HG03520 (cell line): Measurements from ENCODE around the gene KCTD2.
"Not testable (repeated sequence)": the region's sequence is repeated elsewhere in the genome, so short reads cannot be mapped to it uniquely, and the experiment has no call there.

Source experiments
- ATAC-seq: cut with Tn5 transposase; IDR thresholded peaks from one replicate; pipeline ENCODE4 v1.9.1; 2021; ENCODE audit warnings: mild to moderate bottlenecking, moderate library complexity; ENCODE audit not compliant: unreplicated experiment

The KCTD2 gene

GRCh38 chr17:75019710-75020109 is 27.3 kb upstream of the KCTD2 start:
- no peak for ATAC-seq

DNA sequence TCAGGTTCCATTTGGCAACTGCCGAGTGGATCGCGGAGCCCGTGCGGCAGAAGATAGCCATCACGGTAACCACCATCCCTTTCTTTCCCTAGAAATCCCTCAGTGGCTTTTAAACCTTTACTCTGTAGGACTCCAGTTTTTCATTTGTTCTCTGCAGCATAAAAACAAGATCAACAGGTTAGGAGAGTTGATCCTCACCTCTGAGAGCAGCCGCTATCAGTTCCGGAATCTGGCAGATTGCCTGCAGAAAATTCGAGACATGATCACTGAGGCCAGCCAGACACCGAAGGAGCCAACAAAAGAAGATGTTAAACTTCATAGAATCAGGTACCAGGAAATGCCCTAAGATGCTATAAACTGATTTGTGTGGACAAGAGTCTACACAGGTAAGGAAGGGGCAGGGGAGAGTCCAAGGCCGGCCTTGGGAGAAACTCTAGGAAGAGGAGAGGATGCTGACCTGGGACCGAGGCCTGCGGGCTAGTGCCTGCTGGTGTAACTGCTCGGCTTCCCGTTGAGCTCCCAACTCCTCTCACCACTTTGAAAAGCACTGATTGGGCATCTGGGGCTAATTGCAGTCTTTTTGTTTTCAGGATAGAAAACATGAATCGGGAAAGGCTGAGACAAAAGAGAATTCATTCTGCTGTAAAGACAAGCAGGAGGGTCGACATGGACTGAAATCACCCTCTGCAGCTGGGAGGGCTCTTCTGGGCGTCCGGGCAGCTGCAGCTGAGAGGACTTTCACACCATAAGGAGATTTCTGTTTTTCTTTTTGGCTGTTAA is 26.5 kb upstream of the KCTD2 start:
- ATAC-seq, result no peak

GRCh38 chr17:75024686-75025397 is 22.2 kb upstream of the KCTD2 start:
- no peak for ATAC-seq

GRCh38 chr17:75025398-75025734 is 21.7 kb upstream of the KCTD2 start:
- ATAC-seq, result not testable (repeated sequence)

GRCh38 chr17:75026650-75027049 is 20.4 kb upstream of the KCTD2 start:
- ATAC-seq, result not testable (repeated sequence)

GRCh38 chr17:75030161-75030560 is 16.9 kb upstream of the KCTD2 start:
- ATAC-seq, result no peak

DNA sequence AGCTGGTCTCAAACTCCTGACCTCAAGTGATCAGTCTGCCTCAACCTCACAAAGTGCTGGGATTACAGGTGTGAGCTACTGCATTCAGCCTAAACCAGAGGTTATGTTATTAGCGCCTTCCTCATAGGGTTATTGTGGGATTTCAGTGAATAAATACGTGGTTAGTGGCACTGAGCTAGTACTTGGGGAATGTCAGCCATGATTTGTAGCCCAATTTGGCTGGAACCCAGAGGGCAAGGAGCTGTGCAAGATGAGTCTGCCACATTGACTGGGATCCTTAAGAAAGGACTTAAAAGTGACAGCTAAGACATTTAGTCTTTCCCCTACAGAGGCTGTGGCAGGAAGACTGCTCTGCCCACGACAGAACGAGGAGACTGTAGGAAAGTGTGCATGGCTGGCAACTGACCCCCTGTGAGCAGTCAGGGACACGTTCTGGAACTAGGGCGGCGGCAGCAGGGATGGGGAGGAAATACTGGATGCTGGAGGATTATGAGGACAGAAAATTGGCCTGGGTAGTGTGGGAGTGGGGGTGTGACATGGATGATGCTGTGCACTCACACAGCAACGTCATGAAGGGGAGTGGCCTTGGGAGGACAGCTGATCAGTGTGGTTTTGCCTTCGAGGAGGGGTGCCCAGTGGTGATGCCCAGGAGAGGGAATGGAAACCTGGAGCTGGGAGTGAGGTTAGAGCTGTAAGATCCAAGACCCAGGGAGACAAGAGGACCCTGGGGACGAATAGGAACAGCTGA is 14.9 kb upstream of the KCTD2 start:
- ATAC-seq, result no peak

DNA sequence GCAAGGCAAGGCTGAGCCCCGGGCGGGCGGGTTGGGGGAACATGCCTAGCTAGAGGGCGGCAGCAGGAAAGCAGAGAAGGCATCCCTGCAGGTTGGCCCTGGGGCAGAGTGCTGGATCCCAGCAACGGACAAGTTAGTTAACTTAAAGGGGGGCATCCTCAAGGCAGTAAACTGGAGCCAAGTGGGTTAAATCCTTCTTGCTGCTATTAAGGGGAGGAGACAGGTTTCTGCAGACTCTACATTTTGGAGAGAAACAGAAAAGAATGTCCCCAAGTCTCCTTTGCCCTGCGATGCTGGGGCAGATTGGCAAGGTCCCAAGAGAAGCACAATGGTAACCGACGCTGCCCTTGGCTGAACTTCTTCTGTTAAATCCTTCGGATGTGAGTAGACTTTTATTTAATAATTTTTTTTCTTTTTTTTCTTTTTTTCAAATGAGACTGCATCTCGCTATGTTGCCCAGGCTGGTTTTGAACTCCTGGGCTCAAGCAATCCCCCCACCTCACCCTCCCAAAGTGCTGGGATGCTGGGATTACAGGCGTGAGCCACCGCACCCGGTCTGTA is 14.2 kb upstream of the KCTD2 start:
- no peak for ATAC-seq

- peak; percentile 39 for ATAC-seq
These were observed 13.4 kb upstream of the KCTD2 start for GRCh38 chr17:75033346-75034235.

GRCh38 chr17:75034236-75034908 is 12.7 kb upstream of the KCTD2 start:
- ATAC-seq, result peak; percentile 48

GRCh38 chr17:75036643-75037268 is 10.3 kb upstream of the KCTD2 start:
- ATAC-seq, result no peak

- ATAC-seq, result no peak
These were observed 7.8 kb upstream of the KCTD2 start for GRCh38 chr17:75039238-75039637.

DNA sequence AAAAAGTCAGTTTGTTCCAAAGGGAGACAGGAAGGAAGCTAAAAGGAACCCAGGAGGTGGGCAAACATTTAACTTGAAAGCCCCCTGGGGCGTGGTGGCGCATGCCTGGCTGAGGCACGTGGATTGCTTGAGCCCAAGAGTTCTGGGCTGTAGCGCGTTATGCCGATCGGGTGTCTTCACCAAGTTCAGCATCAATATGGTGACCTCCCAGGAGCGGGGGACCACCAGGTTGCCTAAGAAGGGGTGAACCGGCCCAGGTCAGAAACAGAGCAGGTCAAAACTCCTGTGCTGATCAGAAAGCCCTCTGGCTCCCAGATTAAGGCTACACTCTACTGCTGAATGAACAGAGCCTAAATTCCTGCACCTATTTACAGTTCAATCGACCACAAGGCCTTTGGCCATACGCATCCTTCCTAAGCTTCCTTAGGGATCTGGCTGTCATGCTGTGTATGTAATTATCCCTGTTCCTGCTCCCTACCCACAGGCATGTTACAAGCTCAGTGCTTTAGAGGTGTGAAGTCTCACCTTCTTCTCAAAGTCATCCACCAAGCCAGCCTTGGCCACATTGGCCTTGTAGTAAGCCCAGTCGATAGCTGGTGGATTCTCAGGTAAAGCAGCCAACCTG is 5.3 kb upstream of the KCTD2 start:
- no peak for ATAC-seq

- ATAC-seq, result not testable (repeated sequence)
These were observed 3.2 kb upstream of the KCTD2 start for GRCh38 chr17:75043789-75044188.

- no peak for ATAC-seq
These were observed 2.3 kb upstream of the KCTD2 start for GRCh38 chr17:75044716-75045115.

DNA sequence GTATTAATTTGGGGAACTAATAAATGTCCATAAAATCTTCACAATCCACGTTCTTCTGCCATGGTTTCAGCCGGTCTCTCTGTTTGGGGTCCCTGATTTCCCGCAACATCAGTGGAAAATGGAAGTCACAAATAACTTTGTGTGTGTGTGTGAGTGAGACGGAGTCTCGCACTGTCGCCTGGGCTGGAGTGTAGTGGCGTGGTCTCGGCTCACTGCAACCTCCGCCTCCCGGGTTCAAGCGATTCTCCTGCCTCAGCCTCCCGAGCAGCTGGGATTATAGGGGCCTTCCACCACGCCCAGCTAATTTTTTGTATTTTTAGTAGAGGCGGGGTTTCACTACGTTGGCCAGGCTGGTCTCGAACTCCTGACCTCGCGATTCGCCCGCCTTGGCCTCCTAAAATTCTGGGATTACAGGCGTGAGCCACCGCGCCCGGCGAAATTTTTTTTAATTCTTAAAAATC is 1.0 kb upstream of the KCTD2 start:
- ATAC-seq, result not testable (repeated sequence)

DNA sequence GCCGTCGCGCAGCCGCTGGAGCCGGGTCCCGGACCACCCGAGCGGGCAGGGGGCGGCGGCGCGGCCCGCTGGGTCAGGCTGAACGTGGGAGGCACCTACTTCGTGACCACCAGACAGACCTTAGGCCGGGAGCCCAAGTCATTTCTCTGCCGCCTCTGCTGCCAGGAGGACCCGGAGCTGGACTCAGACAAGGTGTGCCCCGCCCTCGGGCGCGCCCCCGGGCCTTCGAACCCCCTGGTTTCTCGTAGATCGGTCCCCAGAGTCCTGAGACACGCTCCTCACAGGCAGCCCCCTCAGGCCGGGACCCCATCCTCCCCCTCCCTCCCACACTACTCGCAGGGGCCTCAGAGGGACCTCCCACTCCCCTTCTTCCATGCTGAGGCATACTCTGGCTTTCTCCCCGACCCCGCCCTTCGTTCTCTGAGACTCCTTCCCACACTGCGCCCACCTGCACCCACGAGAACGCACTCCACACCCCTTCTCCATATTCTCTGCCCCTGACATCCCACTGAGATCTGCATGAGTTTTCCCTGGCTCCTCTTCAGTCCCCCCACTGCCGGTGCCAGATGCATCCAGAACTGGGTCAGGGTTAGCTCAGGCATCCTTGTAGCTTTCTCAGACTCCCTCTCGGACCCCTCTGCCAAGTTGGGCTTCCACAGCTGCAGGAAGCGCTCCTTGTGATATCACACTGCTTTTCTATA is 523 bp downstream of the KCTD2 start:
- ATAC-seq, result peak; percentile 6

DNA sequence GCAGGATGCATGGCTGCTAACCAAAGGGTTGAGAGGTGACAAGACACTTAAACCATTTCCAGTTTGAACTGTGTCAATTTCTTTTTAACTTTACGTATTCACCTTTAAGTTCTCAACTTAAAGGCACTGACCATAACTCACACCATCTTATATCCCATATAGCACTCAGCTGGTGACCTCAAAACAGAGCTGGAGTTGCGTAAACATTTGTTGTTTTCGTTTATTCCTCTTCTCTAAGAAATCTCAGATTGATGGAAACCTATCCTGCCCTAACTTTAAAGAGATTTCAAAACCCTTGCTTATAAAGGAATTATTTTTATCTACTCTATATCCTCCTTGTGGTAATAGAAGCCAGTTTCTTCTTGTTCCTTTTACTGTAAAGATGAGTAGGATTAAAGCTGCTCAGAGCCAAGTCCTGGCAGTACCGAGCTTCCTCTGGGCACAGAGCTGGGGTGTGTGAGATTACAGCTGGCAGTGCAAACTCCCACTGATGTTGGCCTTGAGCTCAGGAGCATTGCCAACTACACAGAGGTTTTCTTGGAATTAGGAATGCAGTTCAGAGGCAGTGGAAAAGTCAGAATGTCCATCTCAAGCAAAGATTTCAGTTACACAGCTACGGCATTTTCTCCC is 1.3 kb downstream of the KCTD2 start:
- no peak for ATAC-seq
